Naive thymus-derived CD4-positive, alpha-beta T cell (primary cell): Measurements from ENCODE around the gene FBXL16. TPM values are rescaled to one million over a fixed set of nuclear protein-coding genes. Genes with fewer than 3 reads are reported as not detected.
"Not testable (repeated sequence)": the region's sequence is repeated elsewhere in the genome, so short reads cannot be mapped to it uniquely, and the experiment has no call there.

Experiments
- ATAC-seq: fragments of 150-1000 bp; cut with Tn5 transposase; 2 replicates; pipeline ENCODE4 v1.10.0; 2021; ENCODE audit warnings: mild to moderate bottlenecking, moderate library complexity
- CTCF ChIA-PET: fragments of 350-600 bp; sonication (Branson Sonifier 250); formaldehyde crosslinking; loops from one replicate; lab custom pipeline; 2021; ENCODE audit warnings: antibody characterized with exemption; lab: Charles Lee
- POLR2A ChIA-PET: fragments of 350-600 bp; sonication (Branson Sonifier 250); formaldehyde crosslinking; loops from one replicate; lab custom pipeline; 2021; ENCODE audit warnings: antibody characterized with exemption, inconsistent platforms; lab: Charles Lee
- DNase-seq, 9 donors: peaks; one replicate each; pipeline versions ENCODE4 v3.0.0 to v3.0.0-alpha.2; 2020 to 2022; ENCODE audit warnings: mixed read lengths in 1 of 9
- H3K27ac ChIP-seq: one replicate; pipeline ENCODE4 v1.7.0; 2013; ENCODE audit warnings: mild to moderate bottlenecking, low read depth, low read length, moderate library complexity
- H3K27me3 ChIP-seq, 2 donors: one replicate each; pipeline ENCODE4 v1.7.0; 2013; ENCODE audit warnings: low read length in 2 of 2, mild to moderate bottlenecking in 2 of 2, moderate library complexity in 2 of 2; ENCODE audit not compliant: control insufficient read depth in 2 of 2, insufficient read depth in 2 of 2
- H3K36me3 ChIP-seq, 3 experiments: 1 replicate in 2 of 3; 2 replicates in 1 of 3; pipeline ENCODE4 v1.7.0; 2013; ENCODE audit warnings: low read length in 3 of 3, mild to moderate bottlenecking in 3 of 3, moderate library complexity in 1 of 3; ENCODE audit not compliant: insufficient read depth in 3 of 3, control insufficient read depth in 2 of 3
- H3K4me1 ChIP-seq, 2 donors: one replicate each; pipeline ENCODE4 v1.7.0; 2013; ENCODE audit warnings: low read length in 2 of 2, mild to moderate bottlenecking in 2 of 2, moderate library complexity in 1 of 2; ENCODE audit not compliant: control insufficient read depth in 2 of 2, insufficient read depth in 2 of 2
- H3K4me3 ChIP-seq: 2 replicates; pipeline ENCODE4 v1.7.0; 2013; ENCODE audit warnings: mild to moderate bottlenecking, low read length
- H3K9me3 ChIP-seq, 3 experiments: 1 replicate in 2 of 3; 2 replicates in 1 of 3; pipeline ENCODE4 v1.7.0; 2013; ENCODE audit warnings: low read length in 3 of 3; ENCODE audit not compliant: control insufficient read depth in 2 of 3
- H3K27ac Mint-ChIP-seq, 9 donors: one replicate each; pipeline ENCODE4 v1.8.0; 2020 to 2022; ENCODE audit warnings: mixed read lengths in 9 of 9, mild to moderate bottlenecking in 8 of 9, moderate library complexity in 5 of 9, inconsistent platforms in 2 of 9
- H3K27me3 Mint-ChIP-seq, 5 donors: one replicate each; pipeline ENCODE4 v1.8.0; 2021 to 2022; ENCODE audit warnings: mixed read lengths in 5 of 5, mild to moderate bottlenecking in 1 of 5
- H3K36me3 Mint-ChIP-seq, 5 donors: one replicate each; pipeline ENCODE4 v1.8.0; 2020 to 2022; ENCODE audit warnings: mixed read lengths in 5 of 5, mild to moderate bottlenecking in 3 of 5, inconsistent platforms in 1 of 5
- H3K4me1 Mint-ChIP-seq, 7 donors: one replicate each; pipeline ENCODE4 v1.8.0; 2020 to 2022; ENCODE audit warnings: mixed read lengths in 7 of 7, mild to moderate bottlenecking in 3 of 7, inconsistent platforms in 1 of 7
- H3K4me3 Mint-ChIP-seq, 10 donors: one replicate each; pipeline ENCODE4 v1.8.0; 2020 to 2022; ENCODE audit warnings: mild to moderate bottlenecking in 10 of 10, mixed read lengths in 10 of 10, moderate library complexity in 6 of 10, inconsistent platforms in 2 of 10
- H3K9me3 Mint-ChIP-seq, 11 donors: one replicate each; pipeline ENCODE4 v1.8.0; 2020 to 2022; ENCODE audit warnings: mixed read lengths in 11 of 11, mild to moderate bottlenecking in 4 of 11, inconsistent platforms in 1 of 11, moderate library complexity in 1 of 11
- intact Hi-C, 2 donors: fragments of 100-400 bp; cut with micrococcal nuclease; formaldehyde crosslinking; loops; one replicate each; pipeline ENCODE4 v1.15.1; 2023
- polyA plus RNA-seq, 2 donors: library from polyadenylated mRNA; unstranded; fragments of 300-500 nt; fragmentation: Illumina TruSeq; gene quantifications; one replicate each; pipeline ENCODE4 v1.2.3, GENCODE V29; 2021
- total RNA-seq, 6 experiments: library from RNA in 5 of 6; stranded (reverse) in 5 of 6; gene quantifications; 1 replicate in 5 of 6; 2 replicates in 1 of 6; pipeline ENCODE4 v1.2.3 and lab custom pipeline; 2021 to 2026

Gene FBXL16, protein sequence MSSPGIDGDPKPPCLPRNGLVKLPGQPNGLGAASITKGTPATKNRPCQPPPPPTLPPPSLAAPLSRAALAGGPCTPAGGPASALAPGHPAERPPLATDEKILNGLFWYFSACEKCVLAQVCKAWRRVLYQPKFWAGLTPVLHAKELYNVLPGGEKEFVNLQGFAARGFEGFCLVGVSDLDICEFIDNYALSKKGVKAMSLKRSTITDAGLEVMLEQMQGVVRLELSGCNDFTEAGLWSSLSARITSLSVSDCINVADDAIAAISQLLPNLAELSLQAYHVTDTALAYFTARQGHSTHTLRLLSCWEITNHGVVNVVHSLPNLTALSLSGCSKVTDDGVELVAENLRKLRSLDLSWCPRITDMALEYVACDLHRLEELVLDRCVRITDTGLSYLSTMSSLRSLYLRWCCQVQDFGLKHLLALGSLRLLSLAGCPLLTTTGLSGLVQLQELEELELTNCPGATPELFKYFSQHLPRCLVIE
- total RNA-seq (10 to 100 TPM; 13.2 to 45.4 (median 18.0) TPM), polyA plus RNA-seq (10 to 100 TPM; 11.1 to 21.1 TPM), total RNA-seq (lab: John Stamatoyannopoulos, UW) (7.7 reads per million, percentile 31 among the genes with 10 or more reads in this experiment)

DNA sequence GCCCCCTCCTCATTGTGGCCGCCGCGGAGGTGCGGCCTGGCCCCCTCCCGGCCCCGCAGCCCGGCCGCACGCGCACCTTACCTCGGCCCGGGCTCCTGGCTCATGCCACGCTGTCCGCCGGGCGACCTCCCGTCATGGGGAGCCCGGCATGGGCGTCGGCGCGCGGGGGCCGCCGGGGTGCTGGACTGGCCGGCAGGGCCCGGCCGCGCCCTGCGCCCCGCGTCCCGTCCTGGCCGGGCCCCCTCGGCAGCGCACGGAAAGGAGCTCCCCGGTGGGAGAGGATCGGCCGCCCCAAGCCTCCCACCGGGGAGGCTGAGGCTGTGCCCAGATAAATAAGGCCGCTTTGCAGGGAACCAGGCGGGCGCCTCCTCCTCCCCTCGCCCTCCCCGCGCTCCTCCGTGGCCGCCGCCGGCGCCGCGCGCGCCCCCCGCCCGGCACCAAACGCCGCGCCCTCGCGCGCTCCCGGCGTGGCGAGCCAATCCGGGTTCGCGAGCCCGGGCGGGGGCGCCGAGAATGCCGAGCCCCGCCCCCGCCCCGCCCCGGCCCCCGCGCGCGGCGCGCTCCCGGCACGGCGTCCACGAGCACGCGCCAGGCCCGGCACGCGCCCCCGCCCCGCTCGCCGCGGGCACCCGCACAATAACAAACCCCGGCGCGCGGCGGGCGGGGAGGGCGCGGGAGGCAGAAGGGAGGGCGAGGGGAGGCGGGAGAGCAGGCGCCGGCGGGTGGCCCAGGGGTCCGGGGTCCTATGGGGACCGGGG, at the start of gene FBXL16:
Gene FBXL16 (minus strand): TSS at position 371 of the 758 bp plus-strand sequence. CDS start 8,396 bp downstream, outside the sequence.
- Histone ChIP-seq H3K27me3 (peaks cover 4 to 22% of the 10 kb centered on the region in 2 donors), H3K4me3 (no peak within 1 kb of the TSS), H3K9me3 (no peaks in the 10 kb centered on the region), H3K27ac (no peak within 1 kb of the TSS), H3K4me1 (peaks cover 0 to 8% of the 10 kb centered on the region in 2 donors), H3K36me3 (no peaks in the 10 kb centered on the region)
- CTCF ChIA-PET = no interaction called here
- Mint-ChIP-seq H3K27ac (no peak within 1 kb of the TSS), H3K4me3 (peak within 1 kb of the TSS in 7 of 10 donors; percentile 21 to 72 (median 38)), H3K36me3 (no peaks in the 10 kb centered on the region), H3K9me3 (peaks cover 0 to 2% (median 0%) of the 10 kb centered on the region in 11 donors), H3K4me1 (peaks cover 0 to 4% (median 1%) of the 10 kb centered on the region in 7 donors), H3K27me3 (peaks cover 23 to 64% (median 28%) of the 10 kb centered on the region in 5 donors)
- DNase-seq (no peak), ATAC-seq (peak; percentile 28)
- POLR2A ChIA-PET = no interaction called here
- intact Hi-C loops = no loop called here

GRCh38 chr16:754656-755055, 49.1 kb upstream of the FBXL16 start:
- CTCF ChIA-PET = interaction anchor here (0.9 kb wide), 1 partner anchor 42 kb away, joined by 4 read pairs; no protein-coding TSS in a partner anchor
- Mint-ChIP-seq H3K4me3 (no peak overlapping the region), H3K27ac (no peak overlapping the region), H3K4me1 (peaks cover 0 to 8% (median 3%) of the 10 kb centered on the region in 7 donors), H3K27me3 (peaks cover 0 to 8% (median 6%) of the 10 kb centered on the region in 5 donors), H3K9me3 (peaks cover 0 to 5% (median 0%) of the 10 kb centered on the region in 11 donors), H3K36me3 (peaks cover 0 to 3% (median 0%) of the 10 kb centered on the region in 5 donors)
- POLR2A ChIA-PET = no interaction called here
- DNase-seq (no peak), ATAC-seq (peak; percentile 67)
- H3K27me3 ChIP-seq = no peaks in the 10 kb centered on the region
- no peak overlapping the region for H3K4me3 ChIP-seq
- no peaks in the 10 kb centered on the region for H3K4me1 ChIP-seq
- H3K9me3 ChIP-seq = no peaks in the 10 kb centered on the region
- no peaks in the 10 kb centered on the region for H3K36me3 ChIP-seq
- intact Hi-C loops = no loop called here
- no peak overlapping the region for H3K27ac ChIP-seq

DNA sequence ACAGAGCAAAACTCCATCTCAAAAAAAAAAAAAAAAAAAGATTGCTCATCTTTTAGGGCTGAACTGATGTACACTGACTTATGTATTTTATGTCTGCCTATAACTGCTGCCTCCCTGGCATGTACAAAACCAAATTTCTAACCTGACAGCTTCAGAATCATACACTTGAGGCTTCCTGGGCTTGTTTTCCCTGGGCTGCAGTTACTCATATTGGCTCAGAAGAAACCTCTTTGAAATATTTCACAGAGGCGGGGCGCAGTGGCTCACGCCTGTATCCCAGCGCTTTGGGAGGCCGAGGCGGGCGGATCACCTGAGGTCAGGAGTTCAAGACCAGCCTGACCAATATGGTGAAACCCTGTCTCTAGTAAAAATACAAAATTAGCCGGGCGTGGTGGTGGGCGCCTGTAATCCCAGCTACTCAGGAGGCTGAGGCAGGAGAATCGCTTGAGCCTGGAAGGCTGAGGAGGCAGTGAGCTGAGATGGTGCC, 48.6 kb upstream of the FBXL16 start:
- CTCF ChIA-PET = interaction anchor here (0.9 kb wide), 1 partner anchor 41 kb away, joined by 4 read pairs; no protein-coding TSS in a partner anchor
- H3K4me3 Mint-ChIP-seq, H3K9me3 Mint-ChIP-seq, H3K4me1 ChIP-seq, ATAC-seq, intact Hi-C loops, H3K27me3 ChIP-seq, H3K27ac ChIP-seq, H3K9me3 ChIP-seq, H3K27me3 Mint-ChIP-seq, H3K27ac Mint-ChIP-seq, DNase-seq, H3K4me1 Mint-ChIP-seq, H3K36me3 Mint-ChIP-seq, H3K36me3 ChIP-seq, POLR2A ChIA-PET, H3K4me3 ChIP-seq: not testable (repeated sequence)

DNA sequence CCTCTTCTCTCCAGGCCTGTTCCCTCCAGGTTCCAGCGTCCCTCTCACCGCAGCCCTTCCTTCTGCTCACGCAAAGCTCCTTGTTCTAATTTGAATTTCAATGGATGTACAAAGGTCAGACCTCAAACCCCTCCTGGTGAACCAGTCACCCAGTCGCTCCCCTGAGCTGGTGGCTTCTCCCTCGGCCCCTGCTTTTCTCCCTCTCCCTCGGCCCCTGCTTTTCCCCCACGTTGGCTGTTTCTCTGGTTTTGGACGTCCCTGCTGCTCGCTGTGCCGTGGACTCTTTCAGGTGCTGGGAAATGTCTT, 46.4 kb upstream of the FBXL16 start:
- Histone ChIP-seq H3K4me1 (no peaks in the 10 kb centered on the region), H3K9me3 (no peaks in the 10 kb centered on the region), H3K36me3 (no peaks in the 10 kb centered on the region), H3K4me3 (no peak overlapping the region), H3K27ac (no peak overlapping the region), H3K27me3 (no peaks in the 10 kb centered on the region)
- Mint-ChIP-seq H3K4me1 (peaks cover 0 to 4% (median 3%) of the 10 kb centered on the region in 7 donors), H3K4me3 (no peak overlapping the region), H3K27me3 (peaks cover 0 to 7% (median 4%) of the 10 kb centered on the region in 5 donors), H3K9me3 (peaks cover 0 to 5% (median 0%) of the 10 kb centered on the region in 11 donors), H3K27ac (no peak overlapping the region), H3K36me3 (no peaks in the 10 kb centered on the region)
- no peak for DNase-seq
- ATAC-seq = no peak
- ChIA-PET POLR2A (no interaction called here), CTCF (interaction anchor here (0.7 kb wide), 1 partner anchor 33 kb away, joined by 3 read pairs; no protein-coding TSS in a partner anchor)
- intact Hi-C loops = no loop called here

DNA sequence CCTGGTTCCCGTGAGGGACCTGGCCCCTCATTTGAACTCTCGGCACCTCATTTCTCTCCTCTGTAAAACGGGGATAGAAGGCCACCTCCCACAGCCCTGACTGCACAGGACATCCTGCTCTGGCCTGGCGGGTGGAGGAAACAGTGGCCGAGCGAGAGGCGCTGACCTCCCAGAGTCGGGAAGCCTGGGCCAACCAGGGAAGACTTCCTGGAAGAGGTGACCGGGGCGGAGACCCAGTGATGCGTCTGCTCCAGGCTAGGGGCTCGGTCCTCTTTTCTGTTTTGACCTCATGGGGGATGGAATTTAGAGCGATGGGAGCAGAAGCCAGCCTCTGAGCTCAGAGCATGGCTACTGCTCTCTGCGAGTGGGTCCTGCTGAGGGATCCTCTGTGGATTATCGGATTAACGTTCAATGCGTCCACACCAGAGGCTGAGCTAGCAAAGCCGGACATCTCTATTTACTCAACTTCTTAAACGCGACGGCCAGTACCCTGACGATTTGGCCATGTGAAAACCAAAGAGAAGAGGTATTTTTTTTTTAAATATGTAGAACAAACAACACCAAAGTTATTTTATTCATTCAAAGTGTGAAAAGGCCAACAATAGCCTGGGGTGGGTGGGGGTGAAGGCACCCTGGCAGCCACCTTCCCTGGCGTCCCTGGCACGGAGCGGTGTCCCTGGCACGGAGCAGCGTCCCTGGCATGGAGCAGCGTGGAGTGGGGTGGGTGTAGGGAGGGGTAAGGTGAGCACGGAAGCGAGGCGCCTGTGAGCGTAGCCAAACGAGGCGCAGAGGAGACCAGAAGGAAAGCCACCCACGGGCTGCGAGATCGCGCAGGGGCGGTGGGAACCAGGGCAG, 45.8 kb upstream of the FBXL16 start:
- H3K27me3 ChIP-seq = no peaks in the 10 kb centered on the region
- H3K9me3 Mint-ChIP-seq = peaks cover 0 to 2% (median 0%) of the 10 kb centered on the region in 11 donors
- no peak for ATAC-seq
- DNase-seq = no peak
- H3K36me3 Mint-ChIP-seq = no peaks in the 10 kb centered on the region
- H3K4me1 Mint-ChIP-seq = peaks cover 0 to 4% (median 3%) of the 10 kb centered on the region in 7 donors
- no peaks in the 10 kb centered on the region for H3K36me3 ChIP-seq
- no peak overlapping the region for H3K27ac Mint-ChIP-seq
- intact Hi-C loops = no loop called here
- peaks cover 0 to 5% (median 1%) of the 10 kb centered on the region in 5 donors for H3K27me3 Mint-ChIP-seq
- H3K27ac ChIP-seq = no peak overlapping the region
- H3K4me3 Mint-ChIP-seq = no peak overlapping the region
- no peaks in the 10 kb centered on the region for H3K4me1 ChIP-seq
- CTCF ChIA-PET = interaction anchor here (0.7 kb wide), 1 partner anchor 33 kb away, joined by 3 read pairs; no protein-coding TSS in a partner anchor
- no peak overlapping the region for H3K4me3 ChIP-seq
- POLR2A ChIA-PET = no interaction called here
- no peaks in the 10 kb centered on the region for H3K9me3 ChIP-seq

- H3K27ac ChIP-seq = no peak overlapping the region
- H3K36me3 ChIP-seq = no peaks in the 10 kb centered on the region
- Mint-ChIP-seq H3K4me1 (peaks cover 0 to 4% (median 3%) of the 10 kb centered on the region in 7 donors), H3K9me3 (no peaks in the 10 kb centered on the region), H3K27me3 (peaks cover 0 to 2% (median 0%) of the 10 kb centered on the region in 5 donors), H3K36me3 (no peaks in the 10 kb centered on the region), H3K27ac (no peak overlapping the region), H3K4me3 (no peak overlapping the region)
- POLR2A ChIA-PET = no interaction called here
- no peak overlapping the region for H3K4me3 ChIP-seq
- intact Hi-C loops = no loop called here
- ATAC-seq (no peak), DNase-seq (no peak)
- H3K4me1 ChIP-seq = no peaks in the 10 kb centered on the region
- no peaks in the 10 kb centered on the region for H3K27me3 ChIP-seq
- H3K9me3 ChIP-seq = no peaks in the 10 kb centered on the region
- CTCF ChIA-PET = no interaction called here
Measured at GRCh38 chr16:750485-750884, 44.9 kb upstream of the FBXL16 start.
